Measurements from ENCODE around the gene C5AR2.

DNA sequence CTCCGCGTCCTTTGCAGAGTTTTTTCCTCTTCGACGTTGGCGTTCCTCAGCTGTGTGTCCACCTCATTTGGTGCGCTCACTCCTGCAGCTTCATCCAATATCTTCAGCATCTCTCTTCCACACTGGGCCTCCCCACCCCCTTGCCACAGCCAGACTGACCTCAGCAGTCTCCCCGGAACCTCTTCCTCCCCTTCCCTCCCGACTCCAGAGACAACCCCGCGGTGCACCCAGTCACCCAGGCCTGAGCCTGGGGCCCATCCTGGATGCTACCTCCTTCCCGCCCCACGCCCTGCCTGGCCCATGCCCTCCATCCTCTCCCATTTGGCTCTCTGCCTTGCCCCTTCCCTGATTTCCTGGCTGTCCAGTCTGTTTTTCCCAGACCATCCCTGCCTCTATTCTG is 8.1 kb upstream of the C5AR2 start:
- TF ChIP-seq EZH2 (IDR thresholded peaks at IDR 0.05; ENCODE audit: borderline replicate concordance, low read length), result no peak
- TF ChIP-seq, protein P1, sequence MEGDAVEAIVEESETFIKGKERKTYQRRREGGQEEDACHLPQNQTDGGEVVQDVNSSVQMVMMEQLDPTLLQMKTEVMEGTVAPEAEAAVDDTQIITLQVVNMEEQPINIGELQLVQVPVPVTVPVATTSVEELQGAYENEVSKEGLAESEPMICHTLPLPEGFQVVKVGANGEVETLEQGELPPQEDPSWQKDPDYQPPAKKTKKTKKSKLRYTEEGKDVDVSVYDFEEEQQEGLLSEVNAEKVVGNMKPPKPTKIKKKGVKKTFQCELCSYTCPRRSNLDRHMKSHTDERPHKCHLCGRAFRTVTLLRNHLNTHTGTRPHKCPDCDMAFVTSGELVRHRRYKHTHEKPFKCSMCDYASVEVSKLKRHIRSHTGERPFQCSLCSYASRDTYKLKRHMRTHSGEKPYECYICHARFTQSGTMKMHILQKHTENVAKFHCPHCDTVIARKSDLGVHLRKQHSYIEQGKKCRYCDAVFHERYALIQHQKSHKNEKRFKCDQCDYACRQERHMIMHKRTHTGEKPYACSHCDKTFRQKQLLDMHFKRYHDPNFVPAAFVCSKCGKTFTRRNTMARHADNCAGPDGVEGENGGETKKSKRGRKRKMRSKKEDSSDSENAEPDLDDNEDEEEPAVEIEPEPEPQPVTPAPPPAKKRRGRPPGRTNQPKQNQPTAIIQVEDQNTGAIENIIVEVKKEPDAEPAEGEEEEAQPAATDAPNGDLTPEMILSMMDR (IDR thresholded peaks at IDR 0.05; ENCODE audit: low read length), result no peak

All from OCI-LY1 (cell line).